ENCODE measurements around the gene FAM217A. TPM values are rescaled to one million over a fixed set of nuclear protein-coding genes. Genes with fewer than 3 reads are reported as not detected.

Gene FAM217A
- total and polyA plus RNA-seq, 10 donors, result not detected

- TF ChIP-seq POLR2A (IDR thresholded peaks at IDR 0.05) (no peak), POLR2AphosphoS5 (IDR thresholded peaks at IDR 0.05) (no peak), CTCF (IDR thresholded peaks at IDR 0.05 in 8 of 11, conservative IDR thresholded peaks at IDR 0.05 in 3 of 11) (no peak)
- no peaks in the 10 kb centered on the region for H3K27me3 ChIP-seq (replicated peaks in 1 of 7)
- 84 to 96% (median 88%) methylated on average over 2 of the region's 2 CpGs for WGBS, 5 donors
- H3K4me1 ChIP-seq, result no peaks in the 10 kb centered on the region
- intact Hi-C loops (cut with DNase I; ENCODE audit: low total_unique reads), result no loop called here
- no peak for DNase-seq
- peaks cover 0 to 13% (median 10%) of the 10 kb centered on the region in 8 donors for H3K9me3 ChIP-seq
- no peak overlapping the region for H3K4me3 ChIP-seq
- no peak overlapping the region for H3K27ac ChIP-seq
- H3K36me3 ChIP-seq, result no peaks in the 10 kb centered on the region
Observed at GRCh38 chr6:4107873-4108272, 28.9 kb upstream of the FAM217A start.

- no peak for DNase-seq
- H3K4me1 ChIP-seq, result no peaks in the 10 kb centered on the region
- H3K27me3 ChIP-seq (replicated peaks in 1 of 7), result no peaks in the 10 kb centered on the region
- no peak for TF ChIP-seq POLR2A (IDR thresholded peaks at IDR 0.05)
- TF ChIP-seq POLR2AphosphoS5 (IDR thresholded peaks at IDR 0.05), result no peak
- TF ChIP-seq CTCF (IDR thresholded peaks at IDR 0.05 in 8 of 11, conservative IDR thresholded peaks at IDR 0.05 in 3 of 11), result no peak
- no peak overlapping the region for H3K4me3 ChIP-seq
- no peak overlapping the region for H3K27ac ChIP-seq
- intact Hi-C loops (cut with DNase I; ENCODE audit: low total_unique reads), result no loop called here
- H3K36me3 ChIP-seq, result no peaks in the 10 kb centered on the region
- no peaks in the 10 kb centered on the region for H3K9me3 ChIP-seq
- WGBS, 5 donors, result 61 to 74% (median 69%) methylated on average over 4 of the region's 4 CpGs
Observed at GRCh38 chr6:4105980-4106536, 27.1 kb upstream of the FAM217A start.

- Histone ChIP-seq H3K27ac (no peak overlapping the region), H3K36me3 (no peaks in the 10 kb centered on the region), H3K27me3 (replicated peaks in 1 of 7) (no peaks in the 10 kb centered on the region), H3K9me3 (no peaks in the 10 kb centered on the region), H3K4me1 (no peaks in the 10 kb centered on the region), H3K4me3 (no peak overlapping the region)
- 78 to 93% (median 88%) methylated on average over 5 of the region's 5 CpGs for WGBS, 5 donors
- TF ChIP-seq CTCF (IDR thresholded peaks at IDR 0.05 in 8 of 11, conservative IDR thresholded peaks at IDR 0.05 in 3 of 11) (no peak), POLR2A (IDR thresholded peaks at IDR 0.05) (no peak), POLR2AphosphoS5 (IDR thresholded peaks at IDR 0.05) (no peak)
- intact Hi-C loops (cut with DNase I; ENCODE audit: low total_unique reads), result no loop called here
- DNase-seq, result no peak
Observed at GRCh38 chr6:4103929-4104328, 25.0 kb upstream of the FAM217A start.

- TF ChIP-seq POLR2AphosphoS5 (IDR thresholded peaks at IDR 0.05), result no peak
- no peak for TF ChIP-seq CTCF (IDR thresholded peaks at IDR 0.05 in 8 of 11, conservative IDR thresholded peaks at IDR 0.05 in 3 of 11)
- TF ChIP-seq POLR2A (IDR thresholded peaks at IDR 0.05), result no peak
- no peaks in the 10 kb centered on the region for H3K36me3 ChIP-seq
- no peak for DNase-seq
- H3K4me3 ChIP-seq, result no peak overlapping the region
- no peaks in the 10 kb centered on the region for H3K4me1 ChIP-seq
- intact Hi-C loops (cut with DNase I; ENCODE audit: low total_unique reads), result no loop called here
- H3K27me3 ChIP-seq (replicated peaks in 1 of 7), result no peaks in the 10 kb centered on the region
- no peaks in the 10 kb centered on the region for H3K9me3 ChIP-seq
- WGBS, 5 donors, result 82 to 86% (median 83%) methylated on average over 6 of the region's 6 CpGs
- H3K27ac ChIP-seq, result no peak overlapping the region
Observed at GRCh38 chr6:4102687-4103244, 23.8 kb upstream of the FAM217A start.

Measured in spleen (tissue), 11 donors.